HG03565 (cell line): ENCODE data around the gene TPI1.
A peak's percentile ranks its signal among the peaks of the same experiment; 100 is the strongest.
"Not testable (repeated sequence)": the region's sequence is repeated elsewhere in the genome, so short reads cannot be mapped to it uniquely, and the experiment has no call there.

Experiments
- ATAC-seq: cut with Tn5 transposase; IDR thresholded peaks from one replicate; pipeline ENCODE4 v1.9.1; 2021; ENCODE audit warnings: mild to moderate bottlenecking, moderate library complexity; ENCODE audit not compliant: unreplicated experiment

Gene TPI1

GRCh38 chr12:6846316-6846869 is 20.9 kb upstream of the TPI1 start:
- ATAC-seq: no peak

DNA sequence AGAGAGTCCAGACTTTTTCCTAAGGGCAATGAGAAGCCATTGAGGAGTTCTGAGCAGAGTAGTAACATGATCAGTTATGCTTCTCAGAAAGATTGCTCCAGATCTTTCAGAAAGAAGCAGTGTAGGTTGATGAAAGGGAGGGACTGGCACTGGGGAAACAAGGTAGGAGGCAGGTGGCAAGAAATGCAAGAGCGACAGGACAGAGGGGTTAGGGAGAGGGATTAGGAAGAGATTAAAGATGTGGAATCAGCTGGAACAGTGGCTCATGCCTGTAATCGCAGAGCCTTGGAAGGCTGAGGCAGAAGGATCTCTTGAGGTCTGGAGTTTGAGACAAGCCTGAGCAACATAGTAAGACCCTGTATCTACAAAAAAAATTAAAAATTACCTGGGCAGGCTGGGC is 19.7 kb upstream of the TPI1 start:
- ATAC-seq: no peak

DNA sequence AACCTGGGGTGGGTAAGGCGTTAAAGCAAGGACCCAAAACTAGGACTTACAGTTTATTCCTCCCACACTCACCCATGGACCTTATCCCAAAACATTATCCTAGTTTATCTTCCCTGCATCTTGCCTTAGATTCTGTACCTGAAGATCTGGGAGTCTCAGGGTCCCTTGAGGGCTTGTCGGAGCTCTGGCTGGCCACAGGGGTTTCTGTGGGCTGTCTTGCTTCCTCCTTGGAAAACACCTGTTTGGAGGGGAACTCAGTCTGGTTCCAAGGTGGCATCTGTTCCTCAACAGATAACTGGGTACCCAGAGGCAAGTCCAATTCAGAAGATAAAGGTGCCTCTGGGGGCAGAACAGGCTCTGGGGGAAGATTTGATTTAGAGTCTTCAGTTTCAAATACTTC is 17.9 kb upstream of the TPI1 start:
- ATAC-seq: no peak

DNA sequence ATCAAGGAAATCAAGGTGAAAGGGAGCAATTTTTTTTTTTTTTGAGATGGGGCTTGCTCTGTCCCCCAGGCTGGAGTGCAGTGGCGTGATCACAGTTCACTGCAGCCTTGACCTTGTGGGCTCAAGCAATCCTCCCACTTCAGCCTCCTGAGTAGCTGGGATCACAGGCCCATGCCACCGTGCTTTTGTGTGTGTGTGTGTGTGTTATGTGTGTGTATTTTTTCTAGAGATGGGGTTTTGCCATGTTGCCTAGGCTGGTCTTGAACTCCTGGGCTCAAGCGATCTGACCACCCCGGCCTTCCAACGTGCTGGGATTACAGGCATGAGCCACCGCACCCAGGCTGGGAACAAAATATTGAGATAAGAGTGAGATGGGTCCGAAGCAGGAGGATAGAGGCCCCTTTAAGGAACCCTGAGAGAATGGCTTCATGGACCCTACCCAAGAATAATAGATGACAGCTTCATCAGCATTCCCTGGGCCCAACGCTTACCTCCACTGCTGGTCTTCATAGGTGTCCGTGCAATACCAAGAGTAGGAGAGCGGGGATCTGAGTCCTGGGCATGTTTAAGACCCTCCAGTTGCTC is 17.3 kb upstream of the TPI1 start:
- ATAC-seq: no peak

DNA sequence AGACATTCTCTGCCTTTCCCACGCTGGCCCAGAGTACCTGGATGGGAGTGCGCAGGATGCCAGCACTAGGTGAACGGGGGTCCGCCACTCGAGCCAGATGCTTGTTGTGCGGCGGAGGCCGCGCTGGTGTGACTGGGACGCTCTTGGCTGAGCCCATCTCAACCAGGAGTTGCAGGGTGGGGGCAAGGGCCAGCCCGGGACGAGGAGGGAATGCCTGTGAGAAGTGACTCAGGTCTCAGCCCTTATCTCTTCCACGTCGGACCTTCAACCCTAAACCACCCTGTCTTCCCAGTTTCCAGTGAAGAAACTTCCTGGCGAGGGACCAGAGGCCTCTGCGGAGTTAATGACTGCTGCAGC is 16.6 kb upstream of the TPI1 start:
- no peak for ATAC-seq

DNA sequence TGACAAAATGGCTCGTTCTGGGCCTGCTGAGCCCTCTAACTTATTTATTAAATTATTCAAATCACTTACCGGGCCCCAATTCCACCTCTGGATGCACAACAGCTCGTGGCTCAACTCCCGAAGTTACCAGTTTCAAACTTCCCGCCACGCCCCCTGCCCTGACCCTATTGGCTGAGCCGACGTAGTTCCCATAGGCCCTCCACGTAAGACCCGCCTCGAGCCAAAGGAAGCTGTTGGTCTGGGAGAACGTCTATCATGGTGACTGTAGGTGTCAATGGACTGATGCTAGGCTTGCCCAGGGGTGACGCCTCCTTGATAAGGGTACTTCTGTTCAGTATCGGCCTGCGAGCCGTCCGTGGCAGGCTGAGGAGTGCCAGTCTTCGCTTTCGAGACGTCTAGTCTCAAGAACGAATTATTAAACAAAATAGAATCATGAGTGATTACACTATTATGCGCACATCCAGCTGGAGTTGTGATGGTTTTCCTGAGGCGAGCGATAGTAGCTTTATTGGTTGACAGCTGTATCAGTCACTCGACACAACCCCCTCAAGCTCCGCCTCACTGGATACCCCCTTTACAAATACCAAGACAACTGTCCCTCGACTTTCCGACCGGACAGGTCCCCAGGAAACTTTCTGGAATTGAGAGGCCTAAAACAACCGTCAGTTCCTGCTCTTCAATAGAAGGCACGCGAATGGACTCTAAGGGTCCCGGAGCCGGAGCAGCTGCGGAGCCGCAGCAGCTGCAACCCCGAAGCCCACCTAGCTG is 16.0 kb upstream of the TPI1 start, which contains the start of gene CDCA3:
TSS of gene CDCA3 (minus strand) at position 134 of the 768 bp plus-strand sequence. CDS start 334 bp downstream, outside the sequence.
- peak; percentile 48 for ATAC-seq

DNA sequence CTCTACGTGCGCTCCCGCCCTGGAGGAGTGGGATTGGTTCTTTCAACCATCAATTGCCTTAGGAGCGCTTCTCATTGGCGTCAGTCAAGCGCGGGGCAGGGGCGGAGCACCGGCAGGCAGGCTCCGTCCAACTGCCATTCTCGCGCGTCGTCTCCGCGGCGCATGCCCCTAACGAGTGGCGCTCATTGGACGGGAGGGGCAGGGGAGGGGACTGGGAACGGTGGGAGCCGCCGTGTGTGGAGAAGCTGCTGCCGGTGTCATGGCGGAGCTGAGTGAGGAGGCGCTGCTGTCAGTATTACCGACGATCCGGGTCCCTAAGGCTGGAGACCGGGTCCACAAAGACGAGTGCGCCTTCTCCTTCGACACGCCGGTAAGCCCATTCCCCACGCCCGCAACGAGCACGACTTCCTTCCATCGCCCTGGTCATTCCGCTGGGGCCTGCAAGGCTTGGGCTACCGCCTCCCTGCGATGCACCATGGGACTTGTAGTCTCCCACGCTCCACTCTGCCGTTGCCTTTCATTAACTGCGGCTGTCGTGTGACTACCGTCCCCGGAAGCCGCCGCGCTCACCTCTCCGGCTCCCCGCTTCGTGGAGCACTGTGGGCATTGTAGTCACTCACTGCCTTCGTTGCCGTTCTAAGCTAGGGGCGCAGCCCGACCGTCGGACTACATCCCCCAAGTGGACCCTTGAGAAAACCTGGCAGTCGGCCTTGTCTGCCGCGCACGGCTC is 15.2 kb upstream of the TPI1 start, which contains the start of gene USP5:
TSS of gene USP5 (plus strand) at position 230 of the 730 bp plus-strand sequence. CDS start at position 260, 30 bp downstream.
- ATAC-seq: peak; percentile 73

DNA sequence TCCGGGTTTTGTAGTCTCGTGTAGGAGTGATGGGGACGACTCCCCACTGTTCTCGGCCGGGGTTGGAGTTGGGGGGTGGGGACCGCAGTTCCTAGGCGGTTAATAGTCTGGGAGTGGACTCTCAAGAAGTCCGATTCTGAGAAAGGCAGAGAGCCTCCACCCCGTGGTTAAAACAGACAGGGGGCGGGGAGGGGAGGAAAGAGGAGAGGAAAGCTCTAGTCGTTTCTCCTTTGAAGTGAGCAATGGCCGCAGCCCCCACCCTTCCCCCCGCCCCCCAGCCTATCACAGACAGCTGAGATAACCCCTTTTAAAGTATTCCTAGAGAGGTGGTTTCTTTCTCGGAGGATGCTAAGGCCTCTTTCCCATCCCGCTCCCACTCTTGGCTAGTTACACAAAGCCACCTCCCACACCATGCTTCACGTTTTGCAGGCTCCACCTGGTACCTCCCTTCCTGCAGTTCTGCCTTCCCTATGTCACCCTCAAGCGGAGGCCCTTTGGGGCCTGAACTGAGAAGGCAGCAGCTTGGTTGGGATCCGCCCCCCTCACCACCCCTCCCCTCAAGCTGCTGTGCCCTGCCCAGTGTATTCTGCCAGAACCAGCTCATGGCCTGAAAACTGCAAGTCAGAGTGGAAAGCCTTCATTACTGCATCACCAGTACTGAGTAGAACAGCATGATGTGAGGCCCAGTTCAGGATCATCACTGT is 14.5 kb upstream of the TPI1 start:
- ATAC-seq: no peak

DNA sequence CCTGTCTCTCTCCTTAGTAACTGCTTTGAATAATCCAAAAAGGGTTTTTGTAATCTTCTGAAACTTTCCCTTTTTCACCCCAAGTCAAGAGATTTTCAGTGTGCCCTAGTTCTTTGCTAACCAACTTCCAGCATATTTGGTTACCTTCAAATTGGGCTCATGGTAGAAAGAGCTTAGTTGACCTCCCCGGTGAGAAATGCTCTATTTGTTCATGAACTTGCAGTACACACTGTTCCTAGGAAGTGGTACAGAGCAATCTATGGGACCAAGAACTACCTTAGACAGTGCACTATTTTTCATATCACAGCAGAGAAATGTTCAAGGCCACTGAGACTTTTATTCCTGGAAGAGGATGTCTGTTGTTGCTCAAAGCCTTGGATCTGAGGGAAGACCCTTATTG is 13.7 kb upstream of the TPI1 start:
- ATAC-seq: no peak

DNA sequence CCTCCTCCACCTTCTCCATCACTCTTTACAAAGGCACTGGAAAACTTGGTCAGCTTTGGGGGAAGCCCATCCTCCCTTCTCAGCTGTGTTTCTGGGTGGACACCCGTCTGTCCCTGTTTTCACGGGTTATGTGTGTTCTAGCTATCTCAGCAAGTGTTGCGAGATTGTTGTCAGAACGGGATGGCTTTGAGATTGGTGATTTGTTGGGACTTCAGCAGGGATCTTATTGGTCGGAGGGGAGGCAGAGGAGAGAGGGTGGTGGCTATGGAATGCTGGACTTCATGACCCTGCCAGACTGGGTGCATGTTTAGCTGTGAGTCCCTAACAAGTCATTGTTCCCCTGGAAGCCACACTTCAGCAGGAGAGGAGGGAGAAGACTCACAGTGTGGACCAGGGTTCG is 13.3 kb upstream of the TPI1 start:
- no peak for ATAC-seq

DNA sequence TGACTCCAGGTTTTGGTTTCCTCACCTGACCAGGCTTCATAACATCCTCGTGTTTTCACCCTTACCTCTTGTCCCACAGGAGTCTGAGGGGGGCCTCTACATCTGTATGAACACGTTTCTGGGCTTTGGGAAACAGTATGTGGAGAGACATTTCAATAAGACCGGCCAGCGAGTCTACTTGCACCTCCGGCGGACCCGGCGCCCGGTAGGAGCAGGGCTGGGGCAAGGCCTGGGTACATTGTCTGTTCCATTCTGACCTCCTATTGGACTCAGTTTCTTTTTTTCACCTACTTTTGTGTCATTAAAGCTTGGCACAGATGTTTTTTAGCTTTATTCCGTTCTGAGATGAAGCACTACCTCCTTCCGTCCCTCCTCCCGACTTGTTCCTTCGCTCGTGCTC is 12.0 kb upstream of the TPI1 start:
- ATAC-seq: no peak

- ATAC-seq: no peak
Observed at GRCh38 chr12:6858799-6859198, 8.5 kb upstream of the TPI1 start.

- no peak for ATAC-seq
Observed at GRCh38 chr12:6860116-6860515, 7.2 kb upstream of the TPI1 start.

GRCh38 chr12:6860942-6861341 is 6.4 kb upstream of the TPI1 start:
- no peak for ATAC-seq

DNA sequence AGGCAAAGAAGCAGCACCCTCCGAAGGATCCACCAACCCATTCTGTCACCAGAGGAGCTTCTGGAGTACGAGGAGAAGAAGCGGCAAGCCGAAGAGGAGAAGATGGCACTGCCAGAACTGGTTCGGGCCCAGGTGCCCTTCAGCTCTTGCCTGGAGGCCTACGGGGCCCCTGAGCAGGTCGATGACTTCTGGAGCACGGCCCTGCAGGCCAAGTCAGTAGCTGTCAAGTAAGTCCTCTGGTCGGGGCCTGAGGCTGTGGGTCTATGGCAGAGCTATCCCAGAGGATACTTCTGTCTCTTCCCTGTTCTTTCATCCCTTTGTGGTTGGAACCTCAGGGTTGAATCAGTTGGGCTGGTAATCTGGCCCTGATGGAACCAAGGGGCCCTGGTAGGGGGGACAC is 5.9 kb upstream of the TPI1 start:
- no peak for ATAC-seq

GRCh38 chr12:6863033-6863432 is 4.3 kb upstream of the TPI1 start:
- ATAC-seq: no peak

DNA sequence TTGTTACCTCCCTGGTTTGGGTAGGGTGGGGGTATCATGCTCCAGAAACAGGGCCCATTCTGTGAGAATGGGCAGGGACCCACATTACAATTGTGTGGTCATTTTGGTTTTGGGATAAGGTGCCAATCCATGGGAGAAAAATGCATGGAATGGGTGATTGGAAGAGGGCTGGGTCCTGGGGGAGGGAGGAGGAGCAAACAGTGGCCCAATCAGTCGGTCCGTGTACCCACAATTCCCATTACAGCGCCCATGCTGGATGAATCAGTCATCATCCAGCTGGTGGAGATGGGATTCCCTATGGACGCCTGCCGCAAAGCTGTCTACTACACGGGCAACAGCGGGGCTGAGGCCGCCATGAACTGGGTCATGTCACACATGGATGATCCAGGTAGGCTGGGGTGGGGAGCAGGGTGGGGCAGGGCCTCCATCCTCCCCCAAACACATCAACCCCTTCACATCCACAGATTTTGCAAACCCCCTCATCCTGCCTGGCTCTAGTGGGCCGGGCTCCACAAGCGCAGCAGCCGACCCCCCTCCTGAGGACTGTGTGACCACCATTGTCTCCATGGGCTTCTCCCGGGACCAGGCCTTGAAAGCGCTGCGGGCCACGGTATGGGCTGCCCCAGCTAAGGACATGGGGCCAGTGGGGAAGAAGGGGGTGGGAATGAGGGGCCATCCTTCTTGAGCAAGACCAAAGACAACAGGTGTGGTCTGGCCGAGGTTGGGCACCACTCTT is 3.6 kb upstream of the TPI1 start:
- ATAC-seq: no peak

DNA sequence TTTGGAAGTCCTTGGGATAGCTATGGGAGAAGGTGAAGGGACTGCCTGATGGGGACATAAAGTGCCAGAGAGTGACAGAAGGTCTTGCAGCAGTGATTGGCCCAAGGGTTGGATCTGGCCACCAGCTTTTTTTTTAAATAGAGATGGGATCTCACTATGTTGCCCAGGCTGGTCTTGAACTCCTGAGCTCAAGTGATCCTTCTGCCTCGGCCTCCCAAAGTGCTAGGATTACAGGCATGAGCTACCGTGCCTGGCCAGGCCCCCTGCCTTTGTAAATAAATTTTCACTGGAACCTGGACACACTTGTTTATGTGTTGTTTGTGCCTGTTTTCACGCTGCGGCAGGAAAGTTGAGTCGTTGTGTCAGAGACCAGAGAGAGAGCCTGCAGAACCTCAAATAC is 2.0 kb upstream of the TPI1 start:
- not testable (repeated sequence) for ATAC-seq

GRCh38 chr12:6866163-6866919 is 990 bp upstream of the TPI1 start:
- no peak for ATAC-seq
